Fibroblast of skin of right quadriceps (primary cell): ENCODE data around the gene SUSD1.

Experiments
- DNase-seq: peaks from one replicate; pipeline ENCODE4 v3.0.0-alpha.2; 2013

Gene SUSD1

GRCh38 chr9:112009656-112010055, 165.4 kb downstream of the SUSD1 start:
- no peak for DNase-seq

GRCh38 chr9:112007575-112008240, 167.4 kb downstream of the SUSD1 start:
- peak; percentile 14 for DNase-seq

GRCh38 chr9:112006361-112007020, 168.6 kb downstream of the SUSD1 start:
- no peak for DNase-seq

- DNase-seq, result no peak
Measured at GRCh38 chr9:112005939-112006338, 169.2 kb downstream of the SUSD1 start.

GRCh38 chr9:112003538-112003937, 171.6 kb downstream of the SUSD1 start:
- no peak for DNase-seq

- DNase-seq, result no peak
Measured at GRCh38 chr9:112002847-112003457, 172.1 kb downstream of the SUSD1 start.

- DNase-seq, result no peak
Measured at GRCh38 chr9:112002131-112002846, 172.8 kb downstream of the SUSD1 start.

GRCh38 chr9:112000743-112001142, 174.4 kb downstream of the SUSD1 start:
- DNase-seq, result no peak

- DNase-seq, result no peak
Measured at GRCh38 chr9:111999319-111999718, 175.8 kb downstream of the SUSD1 start.

- no peak for DNase-seq
Measured at GRCh38 chr9:111997831-111998230, 177.3 kb downstream of the SUSD1 start.

GRCh38 chr9:111994831-111995458, 180.2 kb downstream of the SUSD1 start:
- DNase-seq, result no peak

GRCh38 chr9:111993319-111993718, 181.8 kb downstream of the SUSD1 start:
- no peak for DNase-seq

- peak; percentile 70 for DNase-seq
Measured at GRCh38 chr9:111992523-111992922, 182.6 kb downstream of the SUSD1 start.

- no peak for DNase-seq
Measured at GRCh38 chr9:111991179-111991578, 183.9 kb downstream of the SUSD1 start.
